Activated CD4-positive, alpha-beta T cell treated with anti-CD3 and anti-CD28 coated beads for 24 hours (primary cell): ENCODE data around the gene CXCR5.

Source experiments
- DNase-seq, 2 donors: peaks; one replicate each; pipeline ENCODE4 v3.0.0-alpha.2; 2020; ENCODE audit warnings: low read depth in 2 of 2

Gene CXCR5

DNA sequence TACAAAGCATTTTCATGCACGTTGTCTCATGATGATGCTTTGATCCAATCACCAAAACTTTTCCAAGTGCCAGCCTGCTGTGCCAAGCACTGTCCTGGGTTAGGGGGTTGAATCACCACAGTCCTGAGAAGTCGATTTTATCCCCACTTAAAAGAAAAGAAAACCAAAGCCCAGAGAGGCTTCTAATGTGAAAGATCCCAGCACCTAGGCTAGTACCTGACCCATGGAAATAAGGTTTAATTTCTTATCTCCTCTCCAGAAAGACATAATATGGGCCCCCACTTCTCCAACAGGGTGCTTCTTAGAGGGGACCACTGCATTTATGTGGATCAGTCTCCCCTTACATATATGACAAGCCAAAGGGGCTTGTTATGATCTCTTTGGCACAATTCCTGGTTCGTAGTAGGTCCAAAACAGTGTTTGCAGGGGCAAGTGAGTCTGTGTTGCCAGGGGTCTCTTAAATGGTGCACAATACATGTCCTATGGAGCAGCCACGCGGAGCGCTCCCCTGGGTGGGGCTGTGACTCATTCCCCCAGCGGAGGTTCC lies 43.9 kb downstream of the CXCR5 start:
- DNase-seq = no peak

DNA sequence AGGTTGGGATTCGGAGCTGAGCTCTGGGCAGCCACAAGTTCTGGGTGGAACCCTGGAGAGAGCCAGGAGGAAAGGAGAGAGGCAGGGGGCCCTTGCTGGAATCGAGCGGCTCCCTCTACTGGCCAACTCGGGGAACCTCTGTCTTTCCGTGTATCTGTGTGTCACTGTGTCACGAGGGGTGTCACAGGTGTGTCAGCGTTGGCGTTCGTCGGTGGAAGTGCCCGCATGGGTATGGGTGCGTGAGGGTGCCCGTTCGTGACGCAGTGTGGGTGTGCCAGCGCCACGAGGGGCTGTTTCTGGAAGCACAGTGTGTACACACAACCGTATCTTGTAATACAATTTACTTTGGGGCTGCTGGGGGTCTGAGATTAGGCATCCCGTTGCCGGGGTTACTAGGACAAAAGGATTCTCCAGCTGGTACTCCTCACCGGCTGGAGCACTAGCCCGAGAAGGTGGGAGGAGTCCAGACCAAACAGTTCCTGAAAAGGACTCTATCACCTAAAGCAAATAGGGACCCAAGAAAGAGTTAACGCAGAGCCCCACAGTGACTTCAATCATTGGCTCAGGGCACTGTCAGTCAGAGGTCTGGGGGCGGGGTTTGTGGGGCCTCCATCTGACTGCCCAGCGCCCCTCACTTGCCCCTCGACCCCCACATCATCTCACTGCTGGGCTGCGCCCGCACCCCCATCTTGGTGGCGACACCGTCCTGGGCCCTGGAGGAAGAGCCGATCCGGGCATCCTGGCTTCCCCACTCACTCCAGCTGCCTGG lies 44.6 kb downstream of the CXCR5 start:
- peak; percentile 90 to 95 for DNase-seq

DNA sequence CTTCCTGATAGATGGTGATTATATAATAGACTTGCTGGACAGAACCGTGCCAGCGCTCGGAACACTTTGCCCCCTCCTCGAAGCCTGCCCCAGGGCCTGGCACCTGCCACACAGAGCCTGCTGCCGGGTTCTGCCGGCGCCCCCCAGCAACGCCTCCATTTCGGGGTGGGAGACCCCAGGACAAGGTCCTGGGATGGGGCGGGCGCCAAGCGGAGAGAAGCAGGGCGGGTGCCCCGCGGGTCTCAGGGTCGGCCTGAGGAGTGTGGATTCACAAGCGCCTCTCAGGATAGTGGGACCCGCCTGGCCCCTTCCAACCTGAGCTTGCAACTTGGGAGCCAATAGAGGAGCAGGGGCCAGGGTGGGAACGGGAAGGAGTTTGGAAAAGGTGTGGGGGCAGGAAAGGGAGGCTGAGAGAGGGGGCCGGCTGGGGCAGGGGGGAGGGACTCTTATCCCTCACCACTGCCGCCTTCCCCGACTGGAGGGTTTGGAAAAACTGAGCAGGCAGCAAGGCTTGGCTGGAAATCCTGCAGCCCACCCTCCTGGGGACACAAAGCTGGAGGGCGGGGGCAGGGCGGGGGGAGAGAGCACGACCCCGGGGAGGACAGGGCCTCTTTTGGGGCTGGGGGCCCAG lies 45.3 kb downstream of the CXCR5 start:
- no peak for DNase-seq

DNA sequence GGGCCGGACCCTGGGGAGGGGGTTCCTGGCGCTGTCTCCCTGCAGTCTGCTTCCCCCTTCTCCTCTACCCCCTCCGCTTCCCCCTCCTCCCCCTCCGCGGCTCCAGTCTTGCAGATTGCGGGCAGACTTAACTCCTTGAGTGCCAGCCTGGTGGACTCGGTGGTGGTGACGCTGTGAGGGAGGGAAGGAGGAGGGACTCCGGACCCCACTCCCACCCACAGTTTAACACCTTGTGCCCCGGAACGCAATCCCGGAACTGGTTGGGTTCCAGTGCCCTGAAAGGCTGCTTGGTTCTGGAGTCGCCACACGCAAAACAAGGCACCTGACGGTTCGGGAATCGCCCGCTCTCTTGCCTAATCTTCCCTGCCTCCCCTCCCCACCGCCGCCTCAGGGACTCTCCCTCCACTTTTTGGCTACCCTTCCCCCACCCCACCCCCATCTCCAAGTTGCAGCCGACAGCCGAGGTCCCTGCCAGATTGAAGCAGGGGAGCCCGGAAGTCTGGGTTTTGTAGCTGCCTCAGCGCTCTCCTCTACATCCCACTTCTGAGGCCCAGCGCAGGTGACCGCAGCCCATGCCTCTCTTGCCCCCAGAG lies 45.9 kb downstream of the CXCR5 start:
- DNase-seq = peak; percentile 57 to 60

DNA sequence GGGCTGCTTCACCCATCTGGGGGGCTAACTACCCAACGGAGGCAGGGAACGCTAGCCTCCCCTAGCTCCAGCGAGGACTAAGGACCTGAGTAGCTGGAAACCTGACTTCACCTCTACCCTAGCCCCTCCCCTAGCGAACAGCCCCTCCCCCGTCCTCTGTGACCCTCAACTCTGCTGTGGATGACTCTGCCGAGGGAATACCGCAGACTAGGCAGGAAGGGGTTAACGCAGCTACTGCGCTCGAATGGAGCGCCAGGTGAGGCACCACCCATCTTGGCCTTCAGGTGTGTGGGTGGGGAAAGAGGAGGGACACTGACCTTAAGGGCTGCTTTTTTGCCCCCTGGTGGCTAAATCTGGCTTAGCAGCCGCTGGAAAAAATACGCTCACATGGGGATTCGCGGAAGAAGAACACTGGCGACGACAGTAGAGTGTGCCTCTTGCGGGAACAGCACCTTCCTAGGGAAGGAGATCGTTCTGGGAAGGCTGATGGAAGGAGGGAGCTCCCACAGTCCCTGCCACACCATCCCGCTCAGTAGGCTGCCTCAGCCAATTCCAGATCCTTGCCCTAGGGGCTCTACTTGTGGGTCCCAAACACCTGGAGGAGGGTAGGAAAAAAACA lies 46.5 kb downstream of the CXCR5 start:
- DNase-seq = peak; percentile 81 to 85

DNA sequence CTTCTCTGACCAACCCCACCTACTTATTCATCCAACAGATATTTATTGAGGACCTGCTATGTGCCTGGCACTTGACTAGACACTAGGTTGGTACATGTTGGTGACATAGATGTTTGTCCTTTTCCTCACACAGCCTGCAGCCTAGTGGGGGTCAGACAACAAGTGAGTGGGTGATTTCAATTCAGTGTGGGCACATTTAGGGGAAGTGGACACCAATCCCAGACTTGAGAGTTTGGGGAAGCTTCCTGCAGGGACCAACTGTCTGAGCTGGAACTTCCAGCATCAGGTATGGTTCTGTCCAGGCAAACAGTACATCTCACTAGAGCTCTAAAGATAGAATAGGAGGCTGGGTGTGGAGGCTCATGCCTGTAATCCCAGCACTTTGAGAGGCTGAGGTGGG lies 47.9 kb downstream of the CXCR5 start:
- no peak for DNase-seq

DNA sequence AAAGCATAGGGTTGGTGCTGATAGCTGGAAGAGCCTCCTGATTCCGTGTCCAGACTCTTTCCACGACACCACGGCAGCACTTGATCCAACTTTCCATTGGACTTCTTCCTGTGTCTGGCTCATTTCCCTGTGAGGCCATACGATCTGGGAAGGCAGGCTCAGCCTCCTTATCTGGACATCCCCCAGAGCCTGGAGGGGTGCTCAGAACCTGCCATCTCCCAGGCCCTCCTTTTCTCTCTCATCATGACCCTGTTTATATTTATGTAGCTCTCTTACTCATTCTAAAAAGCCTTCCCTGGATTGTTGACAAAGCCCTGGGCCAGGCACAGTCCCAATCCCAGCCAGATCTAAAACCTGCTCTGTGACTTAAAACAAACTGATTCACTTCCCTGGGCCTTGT lies 49.8 kb downstream of the CXCR5 start:
- DNase-seq = no peak

DNA sequence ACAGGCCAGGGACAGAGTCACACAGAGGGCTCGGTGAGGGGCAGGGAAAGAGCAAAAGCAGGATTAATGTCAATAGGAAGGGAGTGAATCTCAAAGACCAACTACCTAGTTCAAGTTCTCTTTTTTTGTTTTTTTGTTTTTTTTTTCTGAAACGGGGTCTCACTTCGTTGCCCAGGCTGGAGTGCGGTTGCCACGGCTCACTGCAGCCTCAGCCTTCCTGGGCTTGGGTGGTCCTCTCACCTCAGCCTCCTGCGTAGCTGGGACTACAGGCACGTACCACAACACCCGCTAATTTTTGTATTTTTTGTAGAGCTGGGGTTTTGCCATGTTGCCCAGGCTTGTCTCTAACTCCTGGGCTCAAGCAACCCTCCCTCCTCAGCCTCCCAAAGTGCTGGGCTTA lies 51.7 kb downstream of the CXCR5 start:
- DNase-seq = no peak

DNA sequence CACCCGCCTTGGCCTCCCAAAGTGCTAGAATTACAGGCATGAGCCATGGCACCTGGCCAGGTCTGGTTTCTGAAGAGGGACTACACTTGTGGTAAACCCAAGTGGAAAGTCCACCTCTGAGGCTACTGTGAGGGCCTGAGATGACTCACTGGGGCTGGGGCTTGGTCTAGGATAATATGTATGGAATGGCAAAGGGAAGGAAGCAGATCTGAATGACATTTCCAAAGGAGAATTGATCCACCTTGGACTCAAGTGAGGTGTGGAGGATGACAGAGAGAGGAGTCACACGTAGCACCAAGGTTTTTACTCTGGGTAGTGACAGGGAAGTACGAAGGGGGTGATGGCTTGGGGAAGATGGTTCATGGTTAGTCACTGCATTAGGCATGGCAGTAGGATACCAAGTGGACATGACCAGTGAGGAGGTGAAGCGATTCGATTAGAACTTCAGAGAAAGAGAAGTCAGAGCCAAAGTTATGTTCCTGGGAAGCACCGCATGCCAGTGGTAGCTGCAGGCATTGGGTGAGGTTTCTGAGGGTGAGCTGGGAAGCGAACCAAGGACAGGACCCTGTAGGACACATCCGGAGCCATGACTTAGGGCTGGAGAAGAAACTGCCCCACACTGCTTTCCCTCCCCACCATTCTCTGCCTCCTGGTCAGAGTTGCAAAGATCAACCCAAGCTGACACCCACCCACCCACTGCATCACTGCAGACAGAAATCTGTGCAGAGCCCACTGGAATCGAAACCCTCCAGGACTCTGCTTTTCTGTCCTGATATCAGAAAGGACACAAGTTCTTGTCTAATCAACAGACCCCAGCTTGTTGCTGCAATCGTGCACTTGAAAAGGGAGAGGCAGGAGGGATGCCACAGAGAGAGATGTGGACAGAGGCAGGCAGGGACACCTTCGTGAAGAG lies 55.1 kb downstream of the CXCR5 start:
- DNase-seq = no peak

DNA sequence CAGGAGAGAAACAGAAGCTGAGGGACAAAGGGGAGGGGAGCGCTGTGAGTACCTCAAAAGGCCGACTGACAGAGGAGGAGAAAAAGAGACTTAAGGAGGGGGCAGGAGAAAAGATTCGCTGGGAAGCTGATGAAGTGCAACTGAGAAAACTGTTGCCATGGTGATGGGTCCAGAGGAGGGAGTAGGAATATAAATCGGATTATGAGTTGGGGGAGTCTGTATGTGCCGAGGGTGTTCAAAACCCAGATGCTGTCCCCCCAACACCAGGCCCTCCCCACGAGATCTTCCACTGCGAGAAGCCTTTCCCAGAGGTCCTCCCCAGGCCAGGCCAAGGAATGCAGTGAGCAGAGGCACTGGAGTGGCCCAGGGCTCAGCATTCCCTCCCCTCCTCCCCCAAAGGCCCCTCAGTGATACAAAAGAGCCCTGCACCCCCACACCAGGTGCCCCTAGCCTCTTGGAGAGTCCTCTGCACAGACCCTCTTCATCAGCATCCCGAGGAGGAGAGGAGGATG lies 55.8 kb downstream of the CXCR5 start:
- no peak for DNase-seq

DNA sequence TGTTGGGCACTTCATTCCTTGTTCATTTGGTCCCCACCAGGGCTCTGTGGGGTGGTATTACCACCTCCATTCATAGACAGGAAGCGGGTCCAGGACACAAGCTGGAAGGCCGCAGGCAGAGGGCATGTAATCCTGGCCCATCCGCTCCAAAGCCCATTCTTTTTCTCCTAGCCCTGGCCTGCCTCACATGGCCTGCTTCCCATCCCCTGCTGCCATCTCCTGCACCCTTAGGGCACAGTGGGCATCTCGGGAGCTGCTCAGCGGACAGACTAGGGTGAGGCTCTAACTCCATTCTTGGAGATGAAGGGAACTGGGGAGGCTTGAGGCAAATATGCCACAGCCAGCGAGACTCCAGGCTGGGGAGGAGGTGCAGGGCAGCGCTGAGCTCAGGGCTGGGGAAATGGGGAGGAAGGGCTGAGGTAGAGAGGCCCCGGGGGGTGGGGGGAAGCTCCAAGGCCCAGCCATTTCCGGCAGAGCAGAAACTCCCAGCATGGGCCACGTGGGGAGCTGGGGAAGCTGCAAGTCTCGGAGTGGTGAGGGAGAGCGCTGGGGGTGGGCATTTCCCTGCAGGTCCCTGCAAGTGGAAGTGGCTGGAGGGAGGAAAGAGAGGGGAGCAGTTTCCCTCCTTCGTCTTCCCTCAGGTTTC lies 56.4 kb downstream of the CXCR5 start:
- peak in 1 of 2 donors; percentile 37 for DNase-seq

DNA sequence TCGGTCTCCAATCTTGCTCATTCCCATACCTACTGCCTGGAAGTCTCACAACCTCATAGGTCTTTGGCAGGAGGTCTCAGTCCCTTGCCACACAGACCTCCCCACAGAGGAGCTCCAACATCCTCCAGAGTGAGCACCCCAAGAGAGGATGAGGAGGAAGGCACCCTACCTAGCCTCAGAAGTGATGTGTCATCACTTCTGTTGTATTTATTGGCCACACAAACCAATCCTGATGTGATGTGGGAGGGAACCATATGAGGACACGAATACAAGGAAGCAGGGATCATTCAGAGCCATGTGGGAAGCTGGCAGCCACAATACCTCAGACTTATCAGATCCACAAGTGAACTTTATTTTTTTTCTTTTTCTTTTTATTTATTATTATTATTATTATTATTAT lies 63.4 kb downstream of the CXCR5 start:
- no peak for DNase-seq
